Inferior parietal cortex (tissue), 1 donor: ENCODE results near the gene NTN5.

Experiments used
- DNase-seq: peaks from one replicate; pipeline ENCODE4 v3.0.0-alpha.2; 2016; ENCODE audit errors: extremely low spot score

The NTN5 gene

GRCh38 chr19:48630296-48631063 is 42.3 kb downstream of the NTN5 start:
- no peak for DNase-seq

DNA sequence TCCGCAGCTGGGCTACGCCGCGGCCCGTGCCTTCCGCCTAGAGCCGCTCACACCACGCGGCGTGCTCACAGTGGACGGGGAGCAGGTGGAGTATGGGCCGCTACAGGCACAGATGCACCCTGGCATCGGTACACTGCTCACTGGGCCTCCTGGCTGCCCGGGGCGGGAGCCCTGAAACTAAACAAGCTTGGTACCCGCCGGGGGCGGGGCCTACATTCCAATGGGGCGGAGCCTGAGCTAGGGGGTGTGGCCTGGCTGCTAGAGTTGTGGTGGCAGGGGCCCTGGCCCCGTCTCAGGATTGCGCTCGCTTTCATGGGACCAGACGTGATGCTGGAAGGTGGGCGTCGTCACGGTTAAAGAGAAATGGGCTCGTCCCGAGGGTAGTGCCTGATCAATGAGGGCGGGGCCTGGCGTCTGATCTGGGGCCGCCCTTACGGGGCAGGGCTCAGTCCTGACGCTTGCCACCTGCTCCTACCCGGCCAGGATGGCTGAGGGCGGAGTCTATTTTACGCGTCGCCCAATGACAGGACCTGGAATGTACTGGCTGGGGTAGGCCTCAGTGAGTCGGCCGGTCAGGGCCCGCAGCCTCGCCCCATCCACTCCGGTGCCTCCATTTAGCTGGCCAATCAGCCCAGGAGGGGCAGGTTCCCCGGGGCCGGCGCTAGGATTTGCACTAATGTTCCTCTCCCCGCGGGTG is 43.1 kb downstream of the NTN5 start:
- DNase-seq: no peak

DNA sequence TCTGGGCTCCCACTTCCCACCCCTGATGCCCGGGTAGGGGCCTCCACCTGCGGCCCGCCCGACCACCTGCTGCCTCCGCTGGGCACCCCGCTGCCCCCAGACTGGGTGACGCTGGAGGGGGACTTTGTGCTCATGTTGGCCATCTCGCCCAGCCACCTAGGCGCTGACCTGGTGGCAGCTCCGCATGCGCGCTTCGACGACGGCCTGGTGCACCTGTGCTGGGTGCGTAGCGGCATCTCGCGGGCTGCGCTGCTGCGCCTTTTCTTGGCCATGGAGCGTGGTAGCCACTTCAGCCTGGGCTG is 43.6 kb downstream of the NTN5 start:
- no peak for DNase-seq

DNA sequence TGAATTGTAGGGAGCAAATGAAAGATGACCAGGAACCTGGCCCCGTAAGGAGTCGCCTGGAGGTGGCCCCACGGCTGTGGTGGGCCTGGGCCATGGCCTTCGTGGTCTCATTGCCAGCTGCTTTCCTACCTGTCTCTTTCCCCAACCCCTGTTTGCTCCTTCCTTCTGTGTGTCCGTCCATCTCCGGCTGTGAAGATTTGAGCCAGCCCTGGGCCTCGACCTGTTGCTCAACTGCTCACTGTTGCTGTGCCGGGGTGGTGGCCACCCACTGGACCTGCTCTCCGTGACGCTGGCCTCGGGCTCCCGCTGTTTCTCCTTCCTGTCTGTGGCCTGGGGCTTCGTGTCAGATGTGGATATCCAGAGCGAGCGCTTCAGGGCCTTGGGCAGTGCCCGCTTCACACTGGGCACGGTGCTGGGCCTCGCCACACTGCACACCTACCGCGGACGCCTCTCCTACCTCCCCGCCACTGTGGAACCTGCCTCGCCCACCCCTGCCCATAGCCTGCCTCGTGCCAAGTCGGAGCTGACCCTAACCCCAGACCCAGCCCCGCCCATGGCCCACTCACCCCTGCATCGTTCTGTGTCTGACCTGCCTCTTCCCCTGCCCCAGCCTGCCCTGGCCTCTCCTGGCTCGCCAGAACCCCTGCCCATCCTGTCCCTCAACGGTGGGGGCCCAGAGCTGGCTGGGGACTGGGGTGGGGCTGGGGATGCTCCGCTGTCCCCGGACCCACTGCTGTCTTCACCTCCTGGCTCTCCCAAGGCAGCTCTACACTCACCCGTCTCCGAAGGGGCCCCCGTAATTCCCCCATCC is 44.1 kb downstream of the NTN5 start:
- no peak for DNase-seq

GRCh38 chr19:48627865-48628314 is 44.9 kb downstream of the NTN5 start:
- no peak for DNase-seq

- no peak for DNase-seq
Measured at GRCh38 chr19:48627201-48627864, 45.5 kb downstream of the NTN5 start.

DNA sequence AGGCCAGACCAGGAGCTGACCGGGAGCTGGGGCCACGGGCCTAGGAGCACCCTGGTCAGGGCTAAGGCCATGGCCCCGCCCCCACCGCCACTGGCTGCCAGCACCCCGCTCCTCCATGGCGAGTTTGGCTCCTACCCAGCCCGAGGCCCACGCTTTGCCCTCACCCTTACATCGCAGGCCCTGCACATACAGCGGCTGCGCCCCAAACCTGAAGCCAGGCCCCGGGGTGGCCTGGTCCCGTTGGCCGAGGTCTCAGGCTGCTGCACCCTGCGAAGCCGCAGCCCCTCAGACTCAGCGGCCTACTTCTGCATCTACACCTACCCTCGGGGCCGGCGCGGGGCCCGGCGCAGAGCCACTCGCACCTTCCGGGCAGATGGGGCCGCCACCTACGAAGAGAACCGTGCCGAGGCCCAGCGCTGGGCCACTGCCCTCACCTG is 46.9 kb downstream of the NTN5 start:
- DNase-seq: no peak

GRCh38 chr19:48624791-48625723 is 47.8 kb downstream of the NTN5 start:
- no peak for DNase-seq

DNA sequence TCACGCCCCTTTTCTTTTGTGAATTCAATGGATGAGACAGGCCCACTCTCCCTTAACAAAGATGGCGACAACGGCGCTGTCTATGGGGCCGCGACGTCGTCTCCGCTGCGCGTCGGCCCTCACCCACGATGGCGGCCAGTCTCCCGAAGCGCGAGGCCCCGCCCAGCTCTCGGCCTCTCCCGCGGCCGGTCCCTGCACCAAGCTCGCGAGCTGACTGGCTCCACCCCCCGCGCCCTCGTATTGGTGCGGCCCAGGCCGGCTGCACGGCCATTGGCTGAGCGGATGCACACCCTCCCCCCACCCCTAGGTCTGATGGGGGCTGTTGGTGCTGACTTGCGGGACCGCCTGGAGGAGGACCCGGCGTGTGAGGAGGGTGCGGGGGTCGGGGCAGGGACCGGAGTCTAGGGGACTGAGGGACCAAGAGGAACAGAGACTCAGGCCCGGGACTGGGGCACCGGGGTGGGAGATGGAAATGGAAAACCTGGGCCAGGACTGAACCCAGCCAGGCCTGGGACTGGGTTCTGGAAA is 48.7 kb downstream of the NTN5 start:
- DNase-seq: peak; percentile 96

GRCh38 chr19:48623556-48624066 is 49.2 kb downstream of the NTN5 start:
- no peak for DNase-seq

GRCh38 chr19:48619692-48620585 is 52.9 kb downstream of the NTN5 start:
- DNase-seq: no peak

DNA sequence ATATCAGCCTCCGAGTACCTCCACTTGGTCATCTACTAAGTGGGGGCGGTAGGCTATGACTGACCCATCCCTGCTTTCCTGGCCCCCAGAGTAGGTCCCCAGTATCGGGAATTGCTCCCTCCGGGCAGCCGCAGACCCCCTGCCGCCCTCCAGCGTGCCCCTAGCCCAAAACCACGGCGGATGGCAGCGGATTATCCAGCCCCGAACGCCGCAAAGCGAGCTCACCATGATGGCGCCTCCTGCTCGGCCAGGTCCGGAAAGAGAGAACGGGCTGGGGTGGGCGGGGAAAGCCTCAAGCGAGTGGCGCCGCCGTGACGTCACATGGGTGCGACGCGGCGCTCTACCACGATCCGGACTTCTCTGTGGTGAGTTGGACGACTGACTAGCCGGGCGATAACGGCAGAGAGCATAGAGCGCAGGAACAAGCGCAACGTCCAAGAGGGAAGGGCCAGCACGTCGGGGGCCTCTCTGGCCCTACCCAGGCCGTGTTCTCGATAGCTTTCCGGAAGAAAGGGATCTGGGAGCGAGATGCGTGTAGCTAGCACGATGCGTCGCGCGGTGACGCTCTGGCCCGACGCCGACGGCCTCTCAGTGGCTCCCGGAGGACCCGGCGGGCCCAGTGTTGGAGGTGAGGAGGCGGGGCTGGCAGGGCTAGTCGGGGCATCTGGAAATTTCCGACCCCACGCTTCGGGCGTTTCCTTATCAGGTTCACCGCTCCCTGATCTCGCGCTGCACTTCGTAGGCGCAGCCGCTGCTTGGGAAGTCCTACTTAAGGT is 53.7 kb downstream of the NTN5 start, which contains the start of the genes RPL18 and SPHK2:
Gene RPL18 (minus strand): TSS at position 263 of the 776 bp plus-strand sequence. CDS start 35 bp downstream, at position 228.
Gene SPHK2 (plus strand): TSS at position 591 of the 776 bp plus-strand sequence. CDS start 1,009 bp downstream, outside the sequence.
- DNase-seq: peak; percentile 98

DNA sequence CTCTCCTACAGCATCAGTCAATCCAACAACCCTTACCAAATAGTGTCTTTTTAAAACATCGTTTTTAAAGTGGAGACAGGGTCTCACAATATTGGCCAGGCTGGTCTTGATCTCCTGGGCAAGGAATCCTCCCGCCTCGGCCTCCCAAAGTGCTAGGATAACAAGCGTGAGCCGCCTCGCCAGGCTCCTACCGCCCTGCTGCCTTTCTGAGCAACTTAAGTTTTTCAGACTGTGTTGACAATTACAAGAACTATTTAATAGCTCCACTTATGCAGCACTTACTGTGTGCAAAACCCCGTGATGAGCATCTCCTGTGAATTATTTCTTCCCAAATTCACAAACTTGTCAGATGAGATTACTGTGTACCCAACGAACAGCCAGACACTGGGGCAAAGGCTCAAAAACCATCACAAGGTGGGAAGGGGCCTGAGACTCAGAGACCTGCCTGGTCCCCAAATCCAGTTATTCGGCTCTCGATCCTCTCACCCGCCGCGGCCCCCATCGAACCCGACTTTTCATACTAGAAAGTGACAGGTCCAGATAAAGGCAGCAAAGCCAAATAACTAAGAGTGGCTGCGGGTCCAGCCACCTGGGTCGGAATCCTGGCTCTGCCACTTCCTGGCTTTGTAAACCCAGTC is 54.4 kb downstream of the NTN5 start:
- no peak for DNase-seq

DNA sequence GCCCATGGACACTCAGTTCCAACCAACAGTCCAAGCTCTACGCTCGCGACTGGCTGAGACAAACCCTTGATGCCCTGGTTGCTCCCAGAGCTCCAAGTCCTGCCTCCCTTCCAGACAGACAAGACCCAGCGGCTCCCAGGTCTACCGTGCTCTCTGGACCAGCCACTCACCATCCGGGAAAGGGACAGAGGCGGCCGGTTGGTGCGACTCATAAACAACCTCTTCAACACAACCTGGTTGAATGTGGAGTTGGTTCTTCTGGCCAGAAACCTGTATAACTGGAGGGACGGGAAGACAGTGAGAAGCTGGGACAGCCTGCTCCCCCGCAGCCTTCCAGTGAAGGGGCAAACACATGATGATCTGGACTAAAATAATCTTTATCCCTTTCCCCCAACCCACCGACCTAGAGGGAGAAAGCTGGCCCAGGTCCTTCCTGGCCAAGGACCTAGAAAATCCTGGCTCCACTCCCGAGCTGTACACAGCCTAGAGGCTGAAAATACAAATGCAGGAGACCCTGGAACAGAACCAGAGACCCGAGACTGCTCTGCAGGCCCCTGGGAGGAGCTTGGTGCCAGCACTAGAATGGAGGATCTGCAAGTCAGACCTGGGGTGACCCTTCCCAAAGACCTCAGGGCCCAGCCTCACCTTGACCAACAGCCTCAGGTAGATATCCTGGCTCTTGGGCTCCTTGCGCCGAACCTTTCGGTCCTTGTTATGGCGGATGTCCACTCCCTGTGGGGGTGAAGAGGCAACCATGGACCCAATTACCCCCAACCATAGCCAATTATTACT is 55.5 kb downstream of the NTN5 start:
- DNase-seq: no peak

DNA sequence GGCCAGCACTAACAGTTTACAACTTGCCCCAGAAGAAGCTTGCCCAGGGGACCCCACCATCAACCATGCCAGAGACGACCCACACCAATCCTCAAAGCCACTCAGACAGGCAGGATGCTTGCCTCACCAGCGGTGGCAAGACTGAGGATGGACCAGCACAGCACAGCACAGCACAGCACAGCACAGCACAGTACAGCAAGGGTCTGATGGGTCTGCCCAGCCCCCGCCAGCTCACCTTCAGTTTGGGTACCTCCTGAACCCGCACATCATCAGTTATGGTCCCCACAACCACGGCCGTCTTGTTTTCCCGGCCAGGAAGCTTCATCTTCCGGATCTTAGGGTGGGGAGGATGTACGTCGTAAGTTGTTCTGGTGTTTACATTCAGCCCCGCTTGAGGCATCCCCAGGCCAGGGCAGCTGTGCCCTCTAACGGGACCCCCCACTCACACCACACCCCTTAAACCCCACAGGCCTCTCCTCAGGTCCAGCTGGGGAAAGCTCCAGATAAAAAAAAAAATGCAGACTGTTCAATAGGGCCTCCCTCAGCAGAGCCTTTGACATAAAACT is 56.2 kb downstream of the NTN5 start:
- no peak for DNase-seq

- no peak for DNase-seq
Measured at GRCh38 chr19:48616041-48616436, 56.8 kb downstream of the NTN5 start.
